ENCODE data around the gene SV2B. TPM values are rescaled to one million over a fixed set of nuclear protein-coding genes. Genes with fewer than 3 reads are reported as not detected.

SV2B gene
- total RNA-seq, 2 donors from 2014 or later: 0.40 to 0.61 TPM

- intact Hi-C loops (cut with DNase I, micrococcal nuclease): no loop called here
- DNase-seq: no peak
- ATAC-seq: no peak
Measured at GRCh38 chr15:91129436-91129835, 29.4 kb downstream of the SV2B start.

GRCh38 chr15:91132079-91132478 lies 32.0 kb downstream of the SV2B start:
- DNase-seq (no peak), ATAC-seq (no peak)
- intact Hi-C loops (cut with DNase I, micrococcal nuclease): no loop called here

GRCh38 chr15:91133511-91133910 lies 33.5 kb downstream of the SV2B start:
- no peak for ATAC-seq
- DNase-seq: no peak
- intact Hi-C loops (cut with DNase I, micrococcal nuclease): no loop called here

GRCh38 chr15:91135201-91136130 lies 35.4 kb downstream of the SV2B start:
- intact Hi-C loops (cut with DNase I, micrococcal nuclease): no loop called here

GRCh38 chr15:91136386-91136923 lies 36.4 kb downstream of the SV2B start:
- intact Hi-C loops (cut with DNase I, micrococcal nuclease): no loop called here
- DNase-seq: no peak
- no peak for ATAC-seq

More at GRCh38 chr15:91135201-91136130, 35.4 kb downstream of the SV2B start:
- DNase-seq: no peak
- no peak for ATAC-seq

- intact Hi-C loops (cut with DNase I, micrococcal nuclease): no loop called here
Measured at GRCh38 chr15:91140601-91141000, 40.5 kb downstream of the SV2B start.

GRCh38 chr15:91141097-91141496 lies 41.0 kb downstream of the SV2B start:
- ATAC-seq (no peak), DNase-seq (no peak)

More at GRCh38 chr15:91140601-91141000, 40.5 kb downstream of the SV2B start:
- ATAC-seq (no peak), DNase-seq (no peak)

GRCh38 chr15:91142106-91142744 lies 42.2 kb downstream of the SV2B start:
- DNase-seq (no peak), ATAC-seq (no peak)
- intact Hi-C loops (cut with DNase I, micrococcal nuclease): no loop called here

More at GRCh38 chr15:91141097-91141496, 41.0 kb downstream of the SV2B start:
- intact Hi-C loops (cut with DNase I, micrococcal nuclease): no loop called here

GRCh38 chr15:91142946-91143345 lies 42.9 kb downstream of the SV2B start:
- DNase-seq: no peak
- no peak for ATAC-seq
- intact Hi-C loops (cut with DNase I, micrococcal nuclease): no loop called here

GRCh38 chr15:91146728-91147127 lies 46.7 kb downstream of the SV2B start:
- intact Hi-C loops (cut with DNase I, micrococcal nuclease): no loop called here
- ATAC-seq (no peak), DNase-seq (no peak)

- DNase-seq: no peak
- intact Hi-C loops (cut with DNase I, micrococcal nuclease): no loop called here
- ATAC-seq: no peak
Measured at GRCh38 chr15:91148243-91148642, 48.2 kb downstream of the SV2B start.

GRCh38 chr15:91150502-91151160 lies 50.6 kb downstream of the SV2B start:
- ATAC-seq (no peak), DNase-seq (no peak)
- intact Hi-C loops (cut with DNase I, micrococcal nuclease): no loop called here

GRCh38 chr15:91151781-91152563 lies 51.9 kb downstream of the SV2B start:
- no peak for DNase-seq
- ATAC-seq: no peak
- intact Hi-C loops (cut with DNase I, micrococcal nuclease): no loop called here

- intact Hi-C loops (cut with DNase I, micrococcal nuclease): no loop called here
- ATAC-seq: no peak
- DNase-seq: no peak
Measured at GRCh38 chr15:91152896-91153581, 53.0 kb downstream of the SV2B start.

- ATAC-seq (no peak), DNase-seq (no peak)
- intact Hi-C loops (cut with DNase I, micrococcal nuclease): no loop called here
Measured at GRCh38 chr15:91153954-91154353, 53.9 kb downstream of the SV2B start.

- no peak for DNase-seq
- intact Hi-C loops (cut with DNase I, micrococcal nuclease): no loop called here
- no peak for ATAC-seq
Measured at GRCh38 chr15:91156175-91156726, 56.2 kb downstream of the SV2B start.

- no peak for DNase-seq
- intact Hi-C loops (cut with DNase I, micrococcal nuclease): no loop called here
- no peak for ATAC-seq
Measured at GRCh38 chr15:91158415-91159394, 58.6 kb downstream of the SV2B start.
